ENCODE results near the gene STARD10. TPM values are rescaled to one million over a fixed set of nuclear protein-coding genes. Genes with fewer than 3 reads are reported as not detected.
A peak's percentile ranks its signal among the peaks of the same experiment; 100 is the strongest.
"Not testable (repeated sequence)": the region's sequence is repeated elsewhere in the genome, so short reads cannot be mapped to it uniquely, and the experiment has no call there.

STARD10 gene
- total RNA-seq, 3 donors from 2014 or later = 9.4 to 13.8 (median 13.0) TPM

GRCh38 chr11:72829884-72830533, 36.2 kb upstream of the STARD10 start:
- peaks cover 9% of the 10 kb centered on the region for H3K4me1 Mint-ChIP-seq (ENCODE audit: low read depth)
- H3K4me3 Mint-ChIP-seq = no peak overlapping the region

GRCh38 chr11:72829178-72829577, 35.3 kb upstream of the STARD10 start:
- no peaks in the 10 kb centered on the region for H3K9me3 Mint-ChIP-seq
- peaks cover 5% of the 10 kb centered on the region for H3K36me3 Mint-ChIP-seq (ENCODE audit: insufficient read depth)

More at GRCh38 chr11:72829884-72830533, 36.2 kb upstream of the STARD10 start:
- DNase-seq (no peak), ATAC-seq (no peak)
- no peaks in the 10 kb centered on the region for H3K9me3 Mint-ChIP-seq
- H3K36me3 Mint-ChIP-seq (ENCODE audit: insufficient read depth) = no peaks in the 10 kb centered on the region
- H3K27me3 Mint-ChIP-seq (ENCODE audit: low read depth) = no peaks in the 10 kb centered on the region

DNA sequence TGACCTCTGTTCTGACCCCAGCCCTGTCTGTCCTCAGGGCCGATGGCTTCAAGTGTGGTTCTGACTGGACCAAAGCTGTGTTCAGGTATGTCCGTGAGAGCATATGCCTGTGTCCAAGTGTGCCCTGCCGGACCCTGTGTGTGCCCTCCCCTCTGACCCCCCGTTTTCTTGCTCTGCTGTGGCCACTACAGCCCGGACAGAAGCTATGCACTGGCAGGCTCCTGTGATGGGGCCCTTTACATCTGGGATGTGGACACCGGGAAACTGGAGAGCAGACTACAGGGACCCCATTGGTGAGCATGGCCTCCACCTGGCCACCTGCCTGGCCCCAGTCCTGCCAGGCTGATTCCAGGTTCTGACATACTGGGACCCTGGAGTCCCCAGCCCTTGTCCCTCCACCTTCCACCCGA, 34.9 kb upstream of the STARD10 start:
- DNase-seq (no peak), ATAC-seq (no peak)
- Mint-ChIP-seq H3K27me3 (ENCODE audit: low read depth) (no peaks in the 10 kb centered on the region), H3K4me1 (ENCODE audit: low read depth) (peaks cover 8% of the 10 kb centered on the region), H3K36me3 (ENCODE audit: insufficient read depth) (peaks cover 5% of the 10 kb centered on the region), H3K4me3 (no peak overlapping the region), H3K9me3 (no peaks in the 10 kb centered on the region)

More at GRCh38 chr11:72829178-72829577, 35.3 kb upstream of the STARD10 start:
- no peaks in the 10 kb centered on the region for H3K27me3 Mint-ChIP-seq (ENCODE audit: low read depth)
- no peak for DNase-seq
- H3K4me1 Mint-ChIP-seq (ENCODE audit: low read depth) = peaks cover 8% of the 10 kb centered on the region
- no peak overlapping the region for H3K4me3 Mint-ChIP-seq
- ATAC-seq = no peak

GRCh38 chr11:72828081-72828567, 34.3 kb upstream of the STARD10 start:
- H3K36me3 Mint-ChIP-seq (ENCODE audit: insufficient read depth) = peaks cover 5% of the 10 kb centered on the region
- H3K4me1 Mint-ChIP-seq (ENCODE audit: low read depth) = peaks cover 10% of the 10 kb centered on the region
- ATAC-seq (no peak), DNase-seq (no peak)
- no peaks in the 10 kb centered on the region for H3K27me3 Mint-ChIP-seq (ENCODE audit: low read depth)
- H3K4me3 Mint-ChIP-seq = no peak overlapping the region
- H3K9me3 Mint-ChIP-seq = no peaks in the 10 kb centered on the region

DNA sequence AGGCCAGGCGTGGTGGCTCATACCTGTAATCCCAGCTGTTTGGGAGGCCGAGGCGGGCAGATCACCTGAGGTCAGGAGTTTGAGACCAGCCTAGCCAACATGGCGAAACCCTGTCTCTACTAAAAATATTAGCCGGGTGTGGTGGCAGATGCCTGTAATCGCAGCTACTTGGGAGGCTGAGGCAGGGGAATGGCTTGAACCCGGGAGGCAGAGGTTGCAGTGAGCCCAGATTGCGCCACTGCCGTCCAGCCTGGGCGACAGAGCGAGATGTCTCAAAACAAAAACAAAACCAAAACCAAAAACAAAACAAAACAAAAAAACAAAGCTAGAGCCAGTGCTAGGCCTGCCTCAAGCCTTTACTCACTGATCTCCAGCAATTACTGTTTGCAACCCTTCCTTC, 33.8 kb upstream of the STARD10 start:
- peak in 1 of 2 donors; percentile 30 for ATAC-seq
- DNase-seq; H3K36me3 Mint-ChIP-seq (ENCODE audit: insufficient read depth); H3K9me3 Mint-ChIP-seq; H3K27me3 Mint-ChIP-seq (ENCODE audit: low read depth); H3K4me3 Mint-ChIP-seq: not testable (repeated sequence)
- peaks cover 10% of the 10 kb centered on the region for H3K4me1 Mint-ChIP-seq (ENCODE audit: low read depth)

GRCh38 chr11:72826942-72827480, 33.2 kb upstream of the STARD10 start:
- peaks cover 5% of the 10 kb centered on the region for H3K36me3 Mint-ChIP-seq (ENCODE audit: insufficient read depth)
- peaks cover 10% of the 10 kb centered on the region for H3K4me1 Mint-ChIP-seq (ENCODE audit: low read depth)
- H3K4me3 Mint-ChIP-seq = no peak overlapping the region
- H3K27me3 Mint-ChIP-seq (ENCODE audit: low read depth) = no peaks in the 10 kb centered on the region
- ATAC-seq (no peak), DNase-seq (no peak)
- no peaks in the 10 kb centered on the region for H3K9me3 Mint-ChIP-seq

GRCh38 chr11:72826191-72826941, 32.5 kb upstream of the STARD10 start:
- DNase-seq = no peak
- Mint-ChIP-seq H3K4me3 (no peak overlapping the region), H3K27me3 (ENCODE audit: low read depth) (no peaks in the 10 kb centered on the region), H3K4me1 (ENCODE audit: low read depth) (peaks cover 8% of the 10 kb centered on the region), H3K36me3 (ENCODE audit: insufficient read depth) (peaks cover 5% of the 10 kb centered on the region), H3K9me3 (no peaks in the 10 kb centered on the region)
- ATAC-seq = no peak

DNA sequence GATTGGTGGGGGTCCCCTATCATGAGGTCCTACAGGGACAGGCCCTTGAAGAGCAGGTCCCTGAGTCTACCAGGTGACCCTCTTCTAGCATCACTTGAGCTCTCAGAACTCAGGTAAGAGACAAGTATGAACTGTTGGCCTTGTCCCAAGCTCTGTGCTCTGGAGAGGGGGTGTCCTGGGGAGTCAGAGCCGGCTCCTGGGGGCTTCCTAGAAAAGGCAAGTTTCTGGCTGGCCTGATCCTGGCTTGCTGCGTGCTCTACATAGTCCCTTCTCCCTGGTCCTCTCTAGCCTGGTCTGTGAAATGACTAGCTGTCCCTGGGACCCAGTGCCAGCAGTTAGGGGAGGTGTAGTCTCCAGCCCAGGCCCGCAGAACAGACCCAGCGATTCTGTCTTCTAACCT, 31.8 kb upstream of the STARD10 start:
- Mint-ChIP-seq H3K9me3 (no peaks in the 10 kb centered on the region), H3K36me3 (ENCODE audit: insufficient read depth) (peaks cover 5% of the 10 kb centered on the region), H3K4me1 (ENCODE audit: low read depth) (peaks cover 14% of the 10 kb centered on the region), H3K27me3 (ENCODE audit: low read depth) (no peaks in the 10 kb centered on the region), H3K4me3 (no peak overlapping the region)
- ATAC-seq (no peak), DNase-seq (no peak)

DNA sequence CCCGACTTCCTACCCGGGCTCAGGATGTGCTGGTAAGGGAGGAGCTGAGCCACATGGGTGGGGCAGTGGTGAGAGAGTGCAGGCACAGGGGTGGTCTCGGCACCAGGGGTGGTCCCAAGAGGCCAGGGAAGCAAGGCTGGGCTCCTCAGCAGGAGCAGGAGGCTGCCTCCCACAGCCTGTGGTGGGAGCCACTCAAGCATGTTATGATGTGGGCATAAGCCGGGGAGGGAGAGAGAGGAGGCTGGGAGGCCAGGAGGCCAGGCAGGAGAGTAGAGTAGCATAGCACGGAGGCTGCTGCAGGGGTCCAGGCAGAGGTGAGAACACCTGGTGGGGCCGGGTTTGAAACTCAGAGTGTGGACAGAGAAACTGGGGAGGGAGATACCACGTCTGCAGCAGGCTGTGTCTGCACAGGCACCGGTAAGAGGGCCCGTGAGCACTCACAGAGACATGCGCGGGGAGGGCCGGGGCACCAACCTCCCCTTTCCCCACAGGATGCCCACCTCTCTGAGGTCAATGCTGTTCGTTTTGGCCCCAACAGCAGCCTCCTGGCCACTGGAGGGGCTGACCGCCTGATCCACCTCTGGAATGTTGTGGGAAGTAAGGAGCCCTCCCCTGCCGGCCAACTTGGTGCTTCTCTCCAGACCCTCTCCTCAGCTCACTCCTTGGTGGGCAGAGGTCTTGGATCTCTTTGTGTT, 31.1 kb upstream of the STARD10 start:
- DNase-seq (no peak), ATAC-seq (no peak)
- H3K9me3 Mint-ChIP-seq = no peaks in the 10 kb centered on the region
- H3K4me1 Mint-ChIP-seq (ENCODE audit: low read depth) = peaks cover 21% of the 10 kb centered on the region
- H3K36me3 Mint-ChIP-seq (ENCODE audit: insufficient read depth) = peaks cover 10% of the 10 kb centered on the region
- no peak overlapping the region for H3K4me3 Mint-ChIP-seq
- no peaks in the 10 kb centered on the region for H3K27me3 Mint-ChIP-seq (ENCODE audit: low read depth)

DNA sequence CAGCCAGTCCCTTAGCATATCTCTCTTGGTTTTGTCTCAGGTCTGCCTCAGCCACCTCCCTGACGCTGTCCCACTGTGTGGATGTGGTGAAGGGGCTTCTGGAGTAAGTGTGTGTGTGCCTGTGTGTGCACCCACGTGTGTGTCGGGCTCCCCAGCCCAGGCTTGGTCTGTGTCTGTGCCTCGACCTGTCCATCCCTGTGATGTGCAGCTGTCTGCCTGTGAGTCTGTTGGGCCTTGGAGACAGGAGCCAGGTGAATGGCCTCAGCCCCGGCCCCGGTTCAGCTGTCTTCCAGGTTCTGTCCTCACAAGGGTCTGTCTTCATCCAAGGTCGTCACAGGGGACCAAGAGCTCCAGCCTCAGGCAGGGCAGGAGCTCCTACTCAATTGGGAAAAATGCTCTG, 30.2 kb upstream of the STARD10 start:
- DNase-seq (no peak), ATAC-seq (no peak)
- peaks cover 21% of the 10 kb centered on the region for H3K4me1 Mint-ChIP-seq (ENCODE audit: low read depth)
- H3K4me3 Mint-ChIP-seq = no peak overlapping the region
- no peaks in the 10 kb centered on the region for H3K9me3 Mint-ChIP-seq
- H3K27me3 Mint-ChIP-seq (ENCODE audit: low read depth) = no peaks in the 10 kb centered on the region
- H3K36me3 Mint-ChIP-seq (ENCODE audit: insufficient read depth) = peaks cover 14% of the 10 kb centered on the region

DNA sequence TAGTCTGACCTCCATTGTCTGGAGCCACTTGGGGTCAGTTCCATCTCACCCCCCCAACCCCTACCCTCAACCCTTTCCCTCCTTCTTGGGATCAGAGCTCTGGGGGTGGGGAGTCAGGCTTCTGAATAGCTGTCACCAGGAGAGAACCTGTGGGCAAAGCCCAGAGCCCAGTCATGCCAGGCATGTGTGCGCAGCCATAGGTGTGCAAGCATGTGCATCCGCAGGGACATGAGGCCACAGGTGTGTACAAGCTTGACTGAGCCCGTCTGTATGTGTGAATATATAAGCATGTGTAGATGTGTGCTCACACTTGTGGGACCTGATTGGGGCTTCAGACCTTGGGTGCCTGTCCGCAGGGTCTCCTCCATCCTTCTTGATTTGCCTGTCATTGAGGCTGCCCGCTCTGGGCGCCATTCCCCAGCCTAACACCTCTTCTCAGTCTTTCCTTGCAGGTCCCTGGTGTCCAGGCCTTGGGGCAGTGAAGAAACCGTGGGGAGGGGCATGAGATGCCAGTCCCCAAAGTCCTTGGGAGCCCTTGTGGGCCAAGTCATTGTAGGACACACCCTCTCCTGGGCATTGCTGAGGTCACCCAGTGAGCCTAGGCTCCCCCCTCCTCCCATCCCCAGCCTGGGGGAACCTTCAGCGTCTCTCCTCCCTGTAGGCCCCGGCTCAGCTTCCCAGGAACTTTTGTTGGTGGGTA, 29.4 kb upstream of the STARD10 start:
- peak overlapping the region; percentile 24 for H3K4me3 Mint-ChIP-seq
- no peaks in the 10 kb centered on the region for H3K9me3 Mint-ChIP-seq
- ATAC-seq = no peak
- peaks cover 20% of the 10 kb centered on the region for H3K36me3 Mint-ChIP-seq (ENCODE audit: insufficient read depth)
- DNase-seq = no peak
- H3K27me3 Mint-ChIP-seq (ENCODE audit: low read depth) = no peaks in the 10 kb centered on the region
- H3K4me1 Mint-ChIP-seq (ENCODE audit: low read depth) = peaks cover 20% of the 10 kb centered on the region

DNA sequence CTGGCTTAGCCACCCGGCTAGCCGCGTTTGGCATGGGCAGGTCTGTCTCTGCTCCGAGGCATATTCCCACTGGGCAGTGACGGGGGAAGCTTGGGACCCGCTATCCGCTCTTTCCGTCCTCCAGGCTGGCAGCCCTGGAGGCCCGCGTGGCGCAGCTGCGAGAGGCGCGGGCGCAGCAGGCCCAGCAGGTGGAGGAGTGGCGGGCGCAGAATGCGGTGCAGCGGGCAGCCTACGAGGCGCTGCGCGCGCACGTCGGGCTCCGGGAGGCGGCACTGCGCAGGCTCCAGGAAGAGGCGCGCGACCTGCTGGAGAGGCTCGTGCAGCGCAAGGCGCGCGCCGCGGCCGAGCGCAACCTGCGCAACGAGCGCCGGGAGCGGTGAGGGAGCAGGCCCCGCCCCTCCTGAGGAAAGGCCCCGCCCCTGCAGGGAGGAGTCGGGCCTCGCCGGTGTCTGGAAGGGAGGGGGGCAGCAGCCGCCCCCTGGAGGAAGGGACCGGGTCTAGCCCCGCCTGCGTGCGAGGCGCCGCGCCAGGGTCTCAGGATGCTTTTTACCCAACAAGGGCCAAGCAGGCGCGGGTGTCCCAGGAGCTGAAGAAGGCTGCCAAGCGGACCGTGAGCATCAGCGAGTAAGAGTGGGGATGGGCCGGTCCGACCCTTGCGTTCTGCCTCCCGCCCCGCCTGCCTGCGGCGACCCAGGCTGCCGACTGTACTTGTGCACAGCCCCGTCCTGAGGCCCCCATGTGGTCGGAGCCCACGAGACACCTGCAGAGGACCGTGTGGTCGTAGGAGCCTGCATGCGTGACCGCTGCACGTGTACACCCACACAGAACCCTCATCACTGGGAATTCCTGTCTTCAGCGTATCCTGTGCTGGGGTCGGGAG, 28.3 kb upstream of the STARD10 start:
- Mint-ChIP-seq H3K9me3 (no peaks in the 10 kb centered on the region), H3K27me3 (ENCODE audit: low read depth) (no peaks in the 10 kb centered on the region), H3K4me1 (ENCODE audit: low read depth) (peaks cover 26% of the 10 kb centered on the region), H3K4me3 (peak overlapping the region; percentile 47), H3K36me3 (ENCODE audit: insufficient read depth) (peaks cover 27% of the 10 kb centered on the region)
- DNase-seq (peak; percentile 93), ATAC-seq (peak; percentile 85 to 90)

DNA sequence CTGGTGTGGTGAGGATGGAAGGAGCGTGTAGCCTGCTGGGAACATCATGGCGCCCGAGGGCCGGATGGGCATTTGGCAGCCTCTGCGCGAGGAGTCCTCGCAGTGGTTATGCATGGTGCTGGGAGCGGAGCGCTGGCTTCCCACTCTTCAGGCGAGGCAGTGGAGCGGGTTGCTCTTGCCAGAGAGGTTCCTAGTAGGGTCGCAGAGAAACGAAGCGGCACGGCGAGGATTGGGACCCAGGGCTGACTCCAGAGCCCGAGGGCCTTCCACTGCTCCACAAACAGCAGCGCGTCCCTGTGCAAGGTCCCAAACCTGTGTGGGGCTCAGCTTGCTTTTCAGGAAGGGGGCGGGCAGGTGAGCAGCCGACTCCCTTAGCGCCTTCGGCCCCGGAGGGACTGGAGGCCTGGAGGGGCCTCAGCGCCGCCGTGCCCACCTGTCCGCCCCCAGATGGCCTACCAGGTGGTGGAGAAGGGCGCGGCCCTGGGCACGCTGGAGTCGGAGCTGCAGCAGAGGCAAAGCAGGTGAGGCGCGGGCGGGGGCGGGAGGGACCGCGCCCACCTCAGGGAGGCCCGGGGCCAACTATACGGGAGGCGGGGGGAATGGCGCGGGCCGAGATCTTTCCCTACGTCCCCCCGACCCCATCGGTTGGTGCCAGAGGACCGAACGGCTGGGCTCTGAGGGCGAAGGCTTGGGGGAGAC, 27.5 kb upstream of the STARD10 start:
- no peak for ATAC-seq
- H3K4me1 Mint-ChIP-seq (ENCODE audit: low read depth) = peaks cover 31% of the 10 kb centered on the region
- H3K27me3 Mint-ChIP-seq (ENCODE audit: low read depth) = no peaks in the 10 kb centered on the region
- H3K4me3 Mint-ChIP-seq = peak overlapping the region; percentile 51
- no peaks in the 10 kb centered on the region for H3K9me3 Mint-ChIP-seq
- no peak for DNase-seq
- peaks cover 27% of the 10 kb centered on the region for H3K36me3 Mint-ChIP-seq (ENCODE audit: insufficient read depth)

All from activated T-cell treated with anti-CD3 and anti-CD28 coated beads, Interleukin-2, amount 50 U/mL, for 4 hours (primary cell).